ENCODE data around the gene OR2B3. TPM values are rescaled to one million over a fixed set of nuclear protein-coding genes. Genes with fewer than 3 reads are reported as not detected.

Gene OR2B3
- total RNA-seq, 1 experiment from 2014 or later: not detected

DNA sequence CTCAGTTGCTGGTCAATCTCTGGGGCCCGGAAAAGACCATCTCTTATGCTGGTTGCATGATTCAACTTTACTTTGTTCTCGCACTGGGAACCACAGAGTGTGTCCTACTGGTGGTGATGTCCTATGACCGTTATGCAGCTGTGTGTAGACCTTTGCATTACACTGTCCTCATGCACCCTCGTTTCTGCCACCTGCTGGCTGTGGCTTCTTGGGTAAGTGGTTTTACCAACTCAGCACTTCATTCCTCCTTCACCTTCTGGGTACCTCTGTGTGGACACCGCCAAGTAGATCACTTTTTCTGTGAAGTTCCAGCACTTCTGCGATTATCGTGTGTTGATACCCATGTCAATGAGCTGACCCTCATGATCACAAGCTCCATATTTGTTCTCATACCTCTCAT lies 25.0 kb upstream of the OR2B3 start:
- H3K9me3 Mint-ChIP-seq (ENCODE audit: unreplicated experiment): no peaks in the 10 kb centered on the region
- peak; percentile 16 for DNase-seq (ENCODE audit: unreplicated experiment)
- no peaks in the 10 kb centered on the region for H3K36me3 Mint-ChIP-seq (ENCODE audit: insufficient read depth, unreplicated experiment)
- no peak overlapping the region for H3K27ac Mint-ChIP-seq (ENCODE audit: low read depth, unreplicated experiment)
- TF ChIP-seq, protein P1, sequence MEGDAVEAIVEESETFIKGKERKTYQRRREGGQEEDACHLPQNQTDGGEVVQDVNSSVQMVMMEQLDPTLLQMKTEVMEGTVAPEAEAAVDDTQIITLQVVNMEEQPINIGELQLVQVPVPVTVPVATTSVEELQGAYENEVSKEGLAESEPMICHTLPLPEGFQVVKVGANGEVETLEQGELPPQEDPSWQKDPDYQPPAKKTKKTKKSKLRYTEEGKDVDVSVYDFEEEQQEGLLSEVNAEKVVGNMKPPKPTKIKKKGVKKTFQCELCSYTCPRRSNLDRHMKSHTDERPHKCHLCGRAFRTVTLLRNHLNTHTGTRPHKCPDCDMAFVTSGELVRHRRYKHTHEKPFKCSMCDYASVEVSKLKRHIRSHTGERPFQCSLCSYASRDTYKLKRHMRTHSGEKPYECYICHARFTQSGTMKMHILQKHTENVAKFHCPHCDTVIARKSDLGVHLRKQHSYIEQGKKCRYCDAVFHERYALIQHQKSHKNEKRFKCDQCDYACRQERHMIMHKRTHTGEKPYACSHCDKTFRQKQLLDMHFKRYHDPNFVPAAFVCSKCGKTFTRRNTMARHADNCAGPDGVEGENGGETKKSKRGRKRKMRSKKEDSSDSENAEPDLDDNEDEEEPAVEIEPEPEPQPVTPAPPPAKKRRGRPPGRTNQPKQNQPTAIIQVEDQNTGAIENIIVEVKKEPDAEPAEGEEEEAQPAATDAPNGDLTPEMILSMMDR (IDR thresholded peaks at IDR 0.05; ENCODE audit: unreplicated experiment): no peak
- H3K4me1 Mint-ChIP-seq (ENCODE audit: insufficient read depth, unreplicated experiment): no peaks in the 10 kb centered on the region
- intact Hi-C loops (cut with micrococcal nuclease): loop anchor here (2.0 kb wide), 1 partner anchor 275 kb away; no protein-coding TSS in a partner anchor
- POLR2A ChIA-PET: no interaction called here
- no TSS peak for BruUV-seq (replicated peaks)
- CTCF ChIA-PET: no interaction called here
- no peak overlapping the region for H3K4me3 Mint-ChIP-seq (ENCODE audit: unreplicated experiment)
- H3K27me3 Mint-ChIP-seq (ENCODE audit: insufficient read depth, unreplicated experiment): peaks cover 64% of the 10 kb centered on the region

DNA sequence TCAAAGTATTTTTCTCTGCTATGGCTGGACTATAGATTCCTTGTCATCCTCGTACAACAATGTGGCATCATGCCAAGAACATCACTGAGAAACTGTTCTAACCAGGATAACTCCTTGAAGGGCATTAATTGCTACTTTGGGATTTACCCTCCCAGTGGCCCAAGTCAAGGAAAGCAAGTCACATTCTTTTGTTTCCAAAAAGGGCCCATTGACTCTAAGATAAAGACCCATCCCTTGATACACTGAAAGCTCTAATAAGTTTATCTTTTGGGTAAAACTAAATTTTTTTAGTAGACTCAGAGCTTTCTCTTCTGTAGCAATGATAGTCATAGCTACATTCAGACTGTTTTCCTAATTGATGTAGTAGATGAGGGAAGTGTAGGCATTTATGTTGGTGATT lies 20.6 kb upstream of the OR2B3 start, which contains the start of gene OR2J3:
Gene OR2J3, plus strand, starts transcription at position 301 of the 400 bp plus-strand sequence. CDS start 3,833 bp downstream, outside the sequence.
- ChIA-PET POLR2A (no interaction called here), CTCF (interaction anchor here (0.5 kb wide), 1 partner anchor 104 kb away, joined by 3 read pairs; no protein-coding TSS in a partner anchor)
- H3K4me1 Mint-ChIP-seq (ENCODE audit: insufficient read depth, unreplicated experiment): no peaks in the 10 kb centered on the region
- peak; percentile 3 for DNase-seq (ENCODE audit: unreplicated experiment)
- H3K9me3 Mint-ChIP-seq (ENCODE audit: unreplicated experiment): no peaks in the 10 kb centered on the region
- H3K4me3 Mint-ChIP-seq (ENCODE audit: unreplicated experiment): no peak within 1 kb of the TSS
- H3K27ac Mint-ChIP-seq (ENCODE audit: low read depth, unreplicated experiment): no peak within 1 kb of the TSS
- peaks cover 77% of the 10 kb centered on the region for H3K27me3 Mint-ChIP-seq (ENCODE audit: insufficient read depth, unreplicated experiment)
- intact Hi-C loops (cut with micrococcal nuclease): no loop called here
- BruUV-seq (replicated peaks): no TSS peak
- H3K36me3 Mint-ChIP-seq (ENCODE audit: insufficient read depth, unreplicated experiment): no peaks in the 10 kb centered on the region
- TF ChIP-seq, protein P1 (IDR thresholded peaks at IDR 0.05; ENCODE audit: unreplicated experiment): no peak

GRCh38 chr6:29099190-29099589 lies 12.1 kb upstream of the OR2B3 start, which contains the start of gene OR2J1:
Gene OR2J1 (plus strand): TSS chr6:29099490. CDS start chr6:29100943, 1,453 bp downstream.
- POLR2A ChIA-PET: no interaction called here
- H3K4me1 Mint-ChIP-seq (ENCODE audit: insufficient read depth, unreplicated experiment): no peaks in the 10 kb centered on the region
- no peak within 1 kb of the TSS for H3K4me3 Mint-ChIP-seq (ENCODE audit: unreplicated experiment)
- H3K27ac Mint-ChIP-seq (ENCODE audit: low read depth, unreplicated experiment): no peak within 1 kb of the TSS
- intact Hi-C loops (cut with micrococcal nuclease): no loop called here
- no TSS peak for BruUV-seq (replicated peaks)
- TF ChIP-seq, protein P1 (IDR thresholded peaks at IDR 0.05; ENCODE audit: unreplicated experiment): no peak
- no peak for DNase-seq (ENCODE audit: unreplicated experiment)
- CTCF ChIA-PET: no interaction called here
- peaks cover 64% of the 10 kb centered on the region for H3K27me3 Mint-ChIP-seq (ENCODE audit: insufficient read depth, unreplicated experiment)
- no peaks in the 10 kb centered on the region for H3K36me3 Mint-ChIP-seq (ENCODE audit: insufficient read depth, unreplicated experiment)
- no peaks in the 10 kb centered on the region for H3K9me3 Mint-ChIP-seq (ENCODE audit: unreplicated experiment)

GRCh38 chr6:29097803-29098202 lies 10.7 kb upstream of the OR2B3 start:
- H3K27me3 Mint-ChIP-seq (ENCODE audit: insufficient read depth, unreplicated experiment): peaks cover 54% of the 10 kb centered on the region
- intact Hi-C loops (cut with micrococcal nuclease): no loop called here
- H3K4me3 Mint-ChIP-seq (ENCODE audit: unreplicated experiment): no peak overlapping the region
- TF ChIP-seq, protein P1 (IDR thresholded peaks at IDR 0.05; ENCODE audit: unreplicated experiment): no peak
- BruUV-seq (replicated peaks): no TSS peak
- ChIA-PET POLR2A (no interaction called here), CTCF (no interaction called here)
- H3K4me1 Mint-ChIP-seq (ENCODE audit: insufficient read depth, unreplicated experiment): no peaks in the 10 kb centered on the region
- no peak overlapping the region for H3K27ac Mint-ChIP-seq (ENCODE audit: low read depth, unreplicated experiment)
- no peaks in the 10 kb centered on the region for H3K9me3 Mint-ChIP-seq (ENCODE audit: unreplicated experiment)
- no peak for DNase-seq (ENCODE audit: unreplicated experiment)
- no peaks in the 10 kb centered on the region for H3K36me3 Mint-ChIP-seq (ENCODE audit: insufficient read depth, unreplicated experiment)

Measured in MCF 10A (cell line).